ENCODE data around the gene RPL35. TPM values are rescaled to one million over a fixed set of nuclear protein-coding genes. Genes with fewer than 3 reads are reported as not detected.
"Not testable (repeated sequence)": the region's sequence is repeated elsewhere in the genome, so short reads cannot be mapped to it uniquely, and the experiment has no call there.

Gene RPL35
- total and polyA plus RNA-seq, 2 donors from 2014 or later: 910 to 2,355 TPM

DNA sequence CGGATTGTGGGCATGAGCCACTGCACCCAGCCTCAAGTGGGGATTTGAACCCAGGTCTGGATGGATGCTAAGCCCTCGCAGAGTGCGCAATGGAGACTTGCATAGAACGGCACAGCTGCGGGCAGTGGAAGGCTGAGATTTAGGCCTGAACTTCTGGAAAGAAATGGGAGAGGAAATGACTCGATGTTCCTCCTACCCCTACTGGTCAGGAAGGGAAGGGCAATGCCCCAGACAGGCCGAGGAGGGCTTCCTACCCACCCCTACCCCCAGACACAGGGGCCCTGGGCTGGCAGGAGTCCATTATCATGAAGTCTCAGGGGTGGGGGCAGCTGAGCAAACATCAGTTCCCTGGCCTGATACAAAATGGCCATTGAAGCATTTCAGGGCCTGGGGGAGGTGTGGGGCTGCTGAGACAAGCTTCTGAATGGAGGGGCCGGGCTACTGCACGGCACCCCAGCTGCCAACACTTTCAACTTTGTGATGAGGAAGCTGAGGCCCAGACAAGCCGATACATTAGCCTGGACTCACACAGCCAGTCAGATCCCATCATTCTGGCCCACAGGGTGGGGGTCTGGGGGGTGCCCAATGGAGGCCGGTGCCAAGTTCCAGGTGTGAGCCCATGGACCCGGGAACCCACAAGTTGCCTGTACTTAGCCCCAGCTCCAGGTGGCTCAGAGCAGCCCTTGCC, 22.0 kb downstream of the RPL35 start:
- peak; percentile 16 for TF ChIP-seq CTCF (IDR thresholded peaks at IDR 0.05; ENCODE audit: borderline replicate concordance, extremely low read depth, insufficient read depth)
- peak in 2 of 5 donors; percentile 43 to 44 for DNase-seq
- Histone ChIP-seq H3K4me3 (ENCODE audit: low read length in 3 of 3) (no peak overlapping the region), H3K27me3 (ENCODE audit: control insufficient read depth, insufficient read depth, low read length) (no peaks in the 10 kb centered on the region), H3K9ac (ENCODE audit: low read length in 3 of 3) (no peak overlapping the region), H3K27ac (ENCODE audit: low read depth in 2 of 2, low read length in 2 of 2) (no peak overlapping the region), H3K4me1 (ENCODE audit: control insufficient read depth in 2 of 3, insufficient read depth in 2 of 3, low read depth in 1 of 3, low read length in 3 of 3) (peaks cover 0 to 9% (median 8%) of the 10 kb centered on the region in 3 donors), H3K36me3 (ENCODE audit: control insufficient read depth in 2 of 3, insufficient read depth in 3 of 3, low read length in 3 of 3) (no peaks in the 10 kb centered on the region), H3K9me3 (ENCODE audit: control insufficient read depth in 2 of 3, insufficient read depth in 1 of 3, low read length in 3 of 3) (no peaks in the 10 kb centered on the region)
- FAIRE-seq: no peak
- intact Hi-C loops (cut with DNase I): no loop called here

GRCh38 chr9:124838567-124839275, 23.0 kb downstream of the RPL35 start:
- H3K36me3 ChIP-seq (ENCODE audit: control insufficient read depth in 2 of 3, insufficient read depth in 3 of 3, low read length in 3 of 3); H3K4me3 ChIP-seq (ENCODE audit: low read length in 3 of 3); FAIRE-seq; intact Hi-C loops (cut with DNase I); H3K27ac ChIP-seq (ENCODE audit: low read depth in 2 of 2, low read length in 2 of 2); H3K27me3 ChIP-seq (ENCODE audit: control insufficient read depth, insufficient read depth, low read length); H3K9ac ChIP-seq (ENCODE audit: low read length in 3 of 3); H3K9me3 ChIP-seq (ENCODE audit: control insufficient read depth in 2 of 3, insufficient read depth in 1 of 3, low read length in 3 of 3): not testable (repeated sequence)
- DNase-seq: peak in 1 of 5 donors; percentile 58
- H3K4me1 ChIP-seq (ENCODE audit: control insufficient read depth in 2 of 3, insufficient read depth in 2 of 3, low read depth in 1 of 3, low read length in 3 of 3): peaks cover 0 to 12% (median 9%) of the 10 kb centered on the region in 3 donors

- H3K4me1 ChIP-seq (ENCODE audit: control insufficient read depth in 2 of 3, insufficient read depth in 2 of 3, low read depth in 1 of 3, low read length in 3 of 3): peaks cover 0 to 12% (median 9%) of the 10 kb centered on the region in 3 donors
- DNase-seq; H3K27me3 ChIP-seq (ENCODE audit: control insufficient read depth, insufficient read depth, low read length); H3K4me3 ChIP-seq (ENCODE audit: low read length in 3 of 3); H3K9ac ChIP-seq (ENCODE audit: low read length in 3 of 3); H3K36me3 ChIP-seq (ENCODE audit: control insufficient read depth in 2 of 3, insufficient read depth in 3 of 3, low read length in 3 of 3); FAIRE-seq; H3K27ac ChIP-seq (ENCODE audit: low read depth in 2 of 2, low read length in 2 of 2); H3K9me3 ChIP-seq (ENCODE audit: control insufficient read depth in 2 of 3, insufficient read depth in 1 of 3, low read length in 3 of 3); intact Hi-C loops (cut with DNase I): not testable (repeated sequence)
Measured at GRCh38 chr9:124838132-124838531, 23.6 kb downstream of the RPL35 start.

- FAIRE-seq (no peak), DNase-seq (peak; percentile 66 to 87 (median 84))
- H3K27ac ChIP-seq (ENCODE audit: low read depth in 2 of 2, low read length in 2 of 2): peak overlapping the region in 1 of 2 donors; percentile 32
- H3K9ac ChIP-seq (ENCODE audit: low read length in 3 of 3): no peak overlapping the region
- H3K9me3 ChIP-seq (ENCODE audit: control insufficient read depth in 2 of 3, insufficient read depth in 1 of 3, low read length in 3 of 3): no peaks in the 10 kb centered on the region
- peaks cover 0 to 14% (median 9%) of the 10 kb centered on the region in 3 donors for H3K4me1 ChIP-seq (ENCODE audit: control insufficient read depth in 2 of 3, insufficient read depth in 2 of 3, low read depth in 1 of 3, low read length in 3 of 3)
- H3K27me3 ChIP-seq (ENCODE audit: control insufficient read depth, insufficient read depth, low read length): no peaks in the 10 kb centered on the region
- peak overlapping the region in 1 of 3 donors; percentile 32 for H3K4me3 ChIP-seq (ENCODE audit: low read length in 3 of 3)
- H3K36me3 ChIP-seq (ENCODE audit: control insufficient read depth in 2 of 3, insufficient read depth in 3 of 3, low read length in 3 of 3): no peaks in the 10 kb centered on the region
- no peak for TF ChIP-seq CTCF (IDR thresholded peaks at IDR 0.05; ENCODE audit: borderline replicate concordance, extremely low read depth, insufficient read depth)
- intact Hi-C loops (cut with DNase I): no loop called here
Measured at GRCh38 chr9:124835026-124835557, 26.7 kb downstream of the RPL35 start.
